Measurements from ENCODE around the gene RNGTT.

Gene RNGTT

DNA sequence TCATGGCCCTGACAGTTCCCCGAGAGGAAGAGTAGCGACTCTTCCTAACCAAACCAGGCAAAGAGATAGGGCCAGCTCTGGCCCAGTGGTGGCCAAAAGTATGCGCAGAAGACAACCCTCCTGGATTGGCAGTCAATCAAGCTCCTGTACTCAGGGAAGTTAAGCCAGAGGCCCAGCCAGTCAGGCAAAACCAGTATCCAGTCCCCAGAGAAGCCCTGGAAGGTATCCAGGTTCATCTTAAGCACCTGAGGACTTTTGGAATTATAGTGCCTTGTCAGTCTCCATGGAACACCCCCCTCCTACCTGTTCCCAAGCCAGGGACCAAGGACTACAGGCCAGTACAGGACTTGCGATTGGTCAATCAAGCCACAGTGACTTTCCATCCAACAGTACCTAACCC lies 298.3 kb downstream of the RNGTT start:
- peaks cover 0 to 5% of the 10 kb centered on the region in 2 donors for H3K36me3 ChIP-seq (ENCODE audit: control insufficient read depth in 1 of 2, insufficient read depth in 2 of 2, low read length in 2 of 2)
- no peaks in the 10 kb centered on the region for H3K4me1 ChIP-seq (ENCODE audit: control insufficient read depth in 1 of 2, insufficient read depth in 2 of 2, low read length in 2 of 2)
- H3K9me3 ChIP-seq (ENCODE audit: control insufficient read depth in 1 of 2, low read length in 2 of 2), result peaks cover 3 to 17% of the 10 kb centered on the region in 2 donors
- no peak overlapping the region for H3K4me3 ChIP-seq (ENCODE audit: low read depth in 1 of 2, low read length in 2 of 2)
- H3K27ac ChIP-seq (ENCODE audit: low read length), result no peak overlapping the region
- H3K27me3 ChIP-seq (ENCODE audit: low read depth, low read length), result no peaks in the 10 kb centered on the region

DNA sequence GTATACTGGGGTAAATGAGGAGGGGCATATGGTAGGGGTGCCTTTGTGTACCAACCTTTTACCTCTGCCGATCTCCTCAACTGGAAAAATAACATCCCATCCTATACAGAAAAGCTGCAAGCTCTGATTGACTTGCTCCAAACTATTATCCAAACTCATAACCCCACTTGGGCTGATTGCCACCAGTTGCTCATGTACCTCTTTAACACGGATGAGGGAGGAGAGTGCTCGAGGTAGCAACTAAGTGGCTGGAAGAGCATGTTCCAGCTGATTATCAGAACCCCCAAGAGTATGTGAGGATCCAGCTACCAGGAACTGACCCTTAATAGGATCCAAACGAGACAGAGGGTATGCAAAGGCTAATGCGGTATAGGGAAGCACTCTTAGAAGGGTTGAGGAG lies 299.6 kb downstream of the RNGTT start:
- Histone ChIP-seq H3K4me1 (ENCODE audit: control insufficient read depth in 1 of 2, insufficient read depth in 2 of 2, low read length in 2 of 2) (no peaks in the 10 kb centered on the region), H3K27me3 (ENCODE audit: low read depth, low read length) (no peaks in the 10 kb centered on the region), H3K4me3 (ENCODE audit: low read depth in 1 of 2, low read length in 2 of 2) (no peak overlapping the region), H3K27ac (ENCODE audit: low read length) (no peak overlapping the region), H3K36me3 (ENCODE audit: control insufficient read depth in 1 of 2, insufficient read depth in 2 of 2, low read length in 2 of 2) (peaks cover 0 to 5% of the 10 kb centered on the region in 2 donors), H3K9me3 (ENCODE audit: control insufficient read depth in 1 of 2, low read length in 2 of 2) (peaks cover 0 to 12% of the 10 kb centered on the region in 2 donors)

DNA sequence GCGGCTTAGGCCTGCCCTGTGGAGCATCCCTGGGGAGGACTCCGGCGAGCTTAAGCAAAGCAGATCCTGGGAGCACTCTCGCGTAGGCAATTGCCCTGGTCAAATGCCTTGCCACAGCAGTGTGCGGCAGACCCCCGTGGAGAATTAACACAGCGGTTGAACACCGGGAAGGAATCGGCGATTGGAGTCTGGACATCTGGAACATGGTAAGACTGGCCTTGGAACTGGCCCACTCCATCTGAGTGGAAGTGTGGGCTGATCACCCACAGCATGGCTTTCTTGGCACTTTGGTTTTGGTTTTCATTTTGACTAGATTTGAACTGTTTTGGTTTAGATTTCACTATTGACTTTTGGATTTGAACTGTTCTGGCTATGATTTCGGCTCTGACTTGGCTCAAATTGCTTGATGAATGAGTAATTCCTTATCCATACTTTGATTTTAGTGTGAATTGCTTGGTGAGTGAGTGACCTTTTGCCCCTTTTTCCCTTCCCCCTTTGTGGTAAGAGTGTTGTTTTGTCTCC lies 300.7 kb downstream of the RNGTT start:
- H3K4me1 ChIP-seq (ENCODE audit: control insufficient read depth in 1 of 2, insufficient read depth in 2 of 2, low read length in 2 of 2), result no peaks in the 10 kb centered on the region
- peaks cover 0 to 12% of the 10 kb centered on the region in 2 donors for H3K36me3 ChIP-seq (ENCODE audit: control insufficient read depth in 1 of 2, insufficient read depth in 2 of 2, low read length in 2 of 2)
- H3K9me3 ChIP-seq (ENCODE audit: control insufficient read depth in 1 of 2, low read length in 2 of 2), result peaks cover 0 to 15% of the 10 kb centered on the region in 2 donors
- H3K27me3 ChIP-seq (ENCODE audit: low read depth, low read length), result no peaks in the 10 kb centered on the region
- H3K27ac ChIP-seq (ENCODE audit: low read length), result no peak overlapping the region
- no peak overlapping the region for H3K4me3 ChIP-seq (ENCODE audit: low read depth in 1 of 2, low read length in 2 of 2)

GRCh38 chr6:88662163-88662580 lies 301.2 kb downstream of the RNGTT start:
- Histone ChIP-seq H3K4me3 (ENCODE audit: low read depth in 1 of 2, low read length in 2 of 2) (no peak overlapping the region), H3K9me3 (ENCODE audit: control insufficient read depth in 1 of 2, low read length in 2 of 2) (peaks cover 0 to 20% of the 10 kb centered on the region in 2 donors), H3K27ac (ENCODE audit: low read length) (no peak overlapping the region)

GRCh38 chr6:88661136-88661535 lies 302.3 kb downstream of the RNGTT start:
- no peak overlapping the region for H3K4me3 ChIP-seq (ENCODE audit: low read depth in 1 of 2, low read length in 2 of 2)
- H3K27ac ChIP-seq (ENCODE audit: low read length), result no peak overlapping the region
- H3K27me3 ChIP-seq (ENCODE audit: low read depth, low read length), result no peaks in the 10 kb centered on the region
- no peaks in the 10 kb centered on the region for H3K4me1 ChIP-seq (ENCODE audit: control insufficient read depth in 1 of 2, insufficient read depth in 2 of 2, low read length in 2 of 2)
- H3K36me3 ChIP-seq (ENCODE audit: control insufficient read depth in 1 of 2, insufficient read depth in 2 of 2, low read length in 2 of 2), result peaks cover 0 to 14% of the 10 kb centered on the region in 2 donors
- H3K9me3 ChIP-seq (ENCODE audit: control insufficient read depth in 1 of 2, low read length in 2 of 2), result peaks cover 0 to 27% of the 10 kb centered on the region in 2 donors

More at GRCh38 chr6:88662163-88662580, 301.2 kb downstream of the RNGTT start:
- Histone ChIP-seq H3K27me3 (ENCODE audit: low read depth, low read length) (no peaks in the 10 kb centered on the region), H3K36me3 (ENCODE audit: control insufficient read depth in 1 of 2, insufficient read depth in 2 of 2, low read length in 2 of 2) (peaks cover 0 to 16% of the 10 kb centered on the region in 2 donors), H3K4me1 (ENCODE audit: control insufficient read depth in 1 of 2, insufficient read depth in 2 of 2, low read length in 2 of 2) (no peaks in the 10 kb centered on the region)

- Histone ChIP-seq H3K36me3 (ENCODE audit: control insufficient read depth in 1 of 2, insufficient read depth in 2 of 2, low read length in 2 of 2) (peaks cover 0 to 14% of the 10 kb centered on the region in 2 donors), H3K27me3 (ENCODE audit: low read depth, low read length) (no peaks in the 10 kb centered on the region), H3K27ac (ENCODE audit: low read length) (no peak overlapping the region), H3K4me1 (ENCODE audit: control insufficient read depth in 1 of 2, insufficient read depth in 2 of 2, low read length in 2 of 2) (no peaks in the 10 kb centered on the region), H3K9me3 (ENCODE audit: control insufficient read depth in 1 of 2, low read length in 2 of 2) (peaks cover 0 to 20% of the 10 kb centered on the region in 2 donors), H3K4me3 (ENCODE audit: low read depth in 1 of 2, low read length in 2 of 2) (no peak overlapping the region)
Observed at GRCh38 chr6:88655586-88655985, 307.8 kb downstream of the RNGTT start.

DNA sequence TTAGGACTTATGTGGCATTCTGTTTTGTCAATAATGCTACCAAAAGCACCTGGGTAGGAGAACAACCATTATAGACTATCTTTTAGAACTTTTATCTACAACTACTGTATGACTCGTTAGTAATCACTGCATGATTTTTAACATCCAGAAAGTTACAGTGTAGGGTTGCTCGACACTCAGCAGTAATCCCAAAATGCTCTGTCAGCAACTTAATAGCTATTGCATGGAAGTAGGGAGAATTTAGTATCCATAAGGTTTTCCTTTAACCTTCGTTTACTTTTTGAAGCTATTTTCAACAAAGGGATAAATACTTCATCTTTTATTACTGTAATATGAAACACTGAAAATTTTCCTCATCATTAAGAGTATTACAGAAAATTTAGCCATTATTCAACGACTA lies 309.5 kb downstream of the RNGTT start:
- H3K9me3 ChIP-seq (ENCODE audit: control insufficient read depth in 1 of 2, low read length in 2 of 2), result peaks cover 0 to 17% of the 10 kb centered on the region in 2 donors
- H3K27me3 ChIP-seq (ENCODE audit: low read depth, low read length), result no peaks in the 10 kb centered on the region
- H3K36me3 ChIP-seq (ENCODE audit: control insufficient read depth in 1 of 2, insufficient read depth in 2 of 2, low read length in 2 of 2), result peaks cover 0 to 14% of the 10 kb centered on the region in 2 donors
- H3K4me3 ChIP-seq (ENCODE audit: low read depth in 1 of 2, low read length in 2 of 2), result no peak overlapping the region
- no peak overlapping the region for H3K27ac ChIP-seq (ENCODE audit: low read length)
- H3K4me1 ChIP-seq (ENCODE audit: control insufficient read depth in 1 of 2, insufficient read depth in 2 of 2, low read length in 2 of 2), result no peaks in the 10 kb centered on the region

- Histone ChIP-seq H3K36me3 (ENCODE audit: control insufficient read depth in 1 of 2, insufficient read depth in 2 of 2, low read length in 2 of 2) (no peaks in the 10 kb centered on the region), H3K4me1 (ENCODE audit: control insufficient read depth in 1 of 2, insufficient read depth in 2 of 2, low read length in 2 of 2) (no peaks in the 10 kb centered on the region), H3K4me3 (ENCODE audit: low read depth in 1 of 2, low read length in 2 of 2) (no peak overlapping the region), H3K9me3 (ENCODE audit: control insufficient read depth in 1 of 2, low read length in 2 of 2) (no peaks in the 10 kb centered on the region), H3K27me3 (ENCODE audit: low read depth, low read length) (no peaks in the 10 kb centered on the region), H3K27ac (ENCODE audit: low read length) (no peak overlapping the region)
Observed at GRCh38 chr6:88651400-88651799, 312.0 kb downstream of the RNGTT start.

- no peaks in the 10 kb centered on the region for H3K36me3 ChIP-seq (ENCODE audit: control insufficient read depth in 1 of 2, insufficient read depth in 2 of 2, low read length in 2 of 2)
- H3K9me3 ChIP-seq (ENCODE audit: control insufficient read depth in 1 of 2, low read length in 2 of 2), result no peaks in the 10 kb centered on the region
- no peak overlapping the region for H3K27ac ChIP-seq (ENCODE audit: low read length)
- H3K27me3 ChIP-seq (ENCODE audit: low read depth, low read length), result no peaks in the 10 kb centered on the region
- no peaks in the 10 kb centered on the region for H3K4me1 ChIP-seq (ENCODE audit: control insufficient read depth in 1 of 2, insufficient read depth in 2 of 2, low read length in 2 of 2)
- H3K4me3 ChIP-seq (ENCODE audit: low read depth in 1 of 2, low read length in 2 of 2), result no peak overlapping the region
Observed at GRCh38 chr6:88650979-88651378, 312.4 kb downstream of the RNGTT start.

GRCh38 chr6:88650029-88650619 lies 313.3 kb downstream of the RNGTT start:
- Histone ChIP-seq H3K4me3 (ENCODE audit: low read depth in 1 of 2, low read length in 2 of 2) (no peak overlapping the region), H3K27me3 (ENCODE audit: low read depth, low read length) (no peaks in the 10 kb centered on the region), H3K36me3 (ENCODE audit: control insufficient read depth in 1 of 2, insufficient read depth in 2 of 2, low read length in 2 of 2) (no peaks in the 10 kb centered on the region), H3K27ac (ENCODE audit: low read length) (no peak overlapping the region), H3K9me3 (ENCODE audit: control insufficient read depth in 1 of 2, low read length in 2 of 2) (no peaks in the 10 kb centered on the region), H3K4me1 (ENCODE audit: control insufficient read depth in 1 of 2, insufficient read depth in 2 of 2, low read length in 2 of 2) (no peaks in the 10 kb centered on the region)

DNA sequence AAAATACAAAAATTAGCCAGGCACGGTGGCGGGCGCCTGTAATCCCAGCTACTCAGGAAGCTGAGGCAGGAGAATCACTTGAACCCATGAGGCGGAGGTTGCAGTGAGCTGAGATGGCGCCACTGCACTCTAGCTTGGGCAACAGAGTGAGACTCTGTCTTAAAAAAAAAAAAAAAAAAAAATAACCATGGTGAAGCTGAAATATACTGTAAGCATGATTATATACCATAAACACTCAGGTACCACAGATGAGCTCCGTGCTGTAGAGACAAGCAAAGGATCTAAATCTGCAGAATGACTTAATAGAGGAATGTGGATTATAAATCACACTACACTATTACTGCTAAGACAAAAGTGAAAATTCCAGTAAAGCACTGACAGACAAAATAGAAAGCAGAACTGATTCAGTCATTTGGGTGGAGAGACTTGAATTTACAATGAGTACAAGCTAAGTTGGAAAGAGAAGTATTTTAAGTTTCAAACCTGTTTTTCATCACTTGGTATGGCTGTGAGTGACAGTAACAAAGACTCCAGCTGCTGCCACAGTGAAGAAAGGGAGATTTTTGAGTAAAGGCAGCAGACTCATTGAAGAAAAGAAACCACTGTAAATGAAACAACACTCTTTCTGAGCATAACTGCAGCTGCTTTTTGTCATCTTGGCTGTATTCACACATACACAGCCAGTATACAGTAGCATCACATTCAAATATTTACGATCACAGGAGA lies 322.1 kb downstream of the RNGTT start:
- Histone ChIP-seq H3K4me1 (ENCODE audit: control insufficient read depth in 1 of 2, insufficient read depth in 2 of 2, low read length in 2 of 2) (no peaks in the 10 kb centered on the region), H3K4me3 (ENCODE audit: low read depth in 1 of 2, low read length in 2 of 2) (no peak overlapping the region), H3K27ac (ENCODE audit: low read length) (no peak overlapping the region), H3K9me3 (ENCODE audit: control insufficient read depth in 1 of 2, low read length in 2 of 2) (no peaks in the 10 kb centered on the region), H3K27me3 (ENCODE audit: low read depth, low read length) (no peaks in the 10 kb centered on the region), H3K36me3 (ENCODE audit: control insufficient read depth in 1 of 2, insufficient read depth in 2 of 2, low read length in 2 of 2) (no peaks in the 10 kb centered on the region)

Measured in muscle layer of duodenum (tissue), 2 donors.